GM21576 (cell line): ENCODE measurements around the gene DNAH7.

Experiments
- ATAC-seq: cut with Tn5 transposase; IDR thresholded peaks from one replicate; pipeline ENCODE4 v1.9.1; 2021; ENCODE audit warnings: mild to moderate bottlenecking, moderate library complexity; ENCODE audit not compliant: unreplicated experiment

DNAH7 gene

GRCh38 chr2:195815083-195815482, 253.6 kb downstream of the DNAH7 start:
- ATAC-seq = no peak

GRCh38 chr2:195813421-195813820, 255.2 kb downstream of the DNAH7 start:
- no peak for ATAC-seq

GRCh38 chr2:195810340-195811098, 258.1 kb downstream of the DNAH7 start:
- no peak for ATAC-seq

- no peak for ATAC-seq
Observed at GRCh38 chr2:195808189-195808588, 260.4 kb downstream of the DNAH7 start.

- no peak for ATAC-seq
Observed at GRCh38 chr2:195805283-195805976, 263.2 kb downstream of the DNAH7 start.

- ATAC-seq = no peak
Observed at GRCh38 chr2:195795879-195796278, 272.8 kb downstream of the DNAH7 start.

- ATAC-seq = no peak
Observed at GRCh38 chr2:195793881-195794280, 274.8 kb downstream of the DNAH7 start.

GRCh38 chr2:195782156-195782555, 286.5 kb downstream of the DNAH7 start:
- ATAC-seq = no peak

- ATAC-seq = no peak
Observed at GRCh38 chr2:195779491-195779890, 289.1 kb downstream of the DNAH7 start.

- ATAC-seq = no peak
Observed at GRCh38 chr2:195769975-195770374, 298.7 kb downstream of the DNAH7 start.

GRCh38 chr2:195768431-195768830, 300.2 kb downstream of the DNAH7 start:
- ATAC-seq = no peak

GRCh38 chr2:195766691-195767090, 301.9 kb downstream of the DNAH7 start:
- no peak for ATAC-seq

- ATAC-seq = no peak
Observed at GRCh38 chr2:195763866-195764265, 304.8 kb downstream of the DNAH7 start.

- ATAC-seq = no peak
Observed at GRCh38 chr2:195759877-195760276, 308.8 kb downstream of the DNAH7 start.

GRCh38 chr2:195758846-195759245, 309.8 kb downstream of the DNAH7 start:
- ATAC-seq = no peak

- no peak for ATAC-seq
Observed at GRCh38 chr2:195756218-195756942, 312.3 kb downstream of the DNAH7 start.

- no peak for ATAC-seq
Observed at GRCh38 chr2:195741191-195741590, 327.4 kb downstream of the DNAH7 start.

GRCh38 chr2:195737511-195738325, 330.9 kb downstream of the DNAH7 start:
- no peak for ATAC-seq

GRCh38 chr2:195735347-195735746, 333.3 kb downstream of the DNAH7 start:
- no peak for ATAC-seq

GRCh38 chr2:195734931-195735330, 333.7 kb downstream of the DNAH7 start:
- ATAC-seq = no peak

GRCh38 chr2:195734395-195734794, 334.2 kb downstream of the DNAH7 start:
- no peak for ATAC-seq
